GM23248 (cell line): Measurements from ENCODE around the gene SLC29A2. TPM values are rescaled to one million over a fixed set of nuclear protein-coding genes. Genes with fewer than 3 reads are reported as not detected.

Experiments
- DNase-seq: peaks from one replicate; pipeline ENCODE4 v3.0.0-alpha.2; 2015
- H2AFZ ChIP-seq: fragments of 200-600 bp; sonication (generic); 2 replicates; pipeline ENCODE4 v1.6.1; 2016; ENCODE audit warnings: antibody characterized with exemption
- H3F3A ChIP-seq: fragments of 200-600 bp; sonication (generic); 2 replicates; pipeline ENCODE4 v1.6.1; 2016; ENCODE audit warnings: mild to moderate bottlenecking, antibody characterized with exemption, mixed run types; ENCODE audit not compliant: insufficient read depth
- H3K27ac ChIP-seq: fragments of 200-600 bp; sonication (generic); 2 replicates; pipeline ENCODE4 v1.5.1; 2016; ENCODE audit warnings: mild to moderate bottlenecking
- H3K27me3 ChIP-seq: fragments of 200-600 bp; sonication (generic); replicated peaks from 2 replicates; pipeline ENCODE4 v1.6.1; 2016; ENCODE audit warnings: mild to moderate bottlenecking; ENCODE audit not compliant: insufficient read depth
- H3K36me3 ChIP-seq: fragments of 200-600 bp; sonication (generic); 2 replicates; pipeline ENCODE4 v1.6.1; 2016; ENCODE audit warnings: low read depth, mild to moderate bottlenecking
- H3K4me1 ChIP-seq: fragments of 200-600 bp; sonication (generic); 2 replicates; pipeline ENCODE4 v1.6.1; 2016; ENCODE audit warnings: mild to moderate bottlenecking; ENCODE audit not compliant: insufficient read depth
- H3K4me2 ChIP-seq: fragments of 200-600 bp; sonication (generic); one replicate; pipeline ENCODE4 v1.6.1; 2016; ENCODE audit warnings: mild to moderate bottlenecking; ENCODE audit not compliant: unreplicated experiment
- H3K4me3 ChIP-seq: fragments of 200-600 bp; sonication (generic); 2 replicates; pipeline ENCODE4 v1.5.1; 2016; ENCODE audit warnings: mild to moderate bottlenecking
- H3K79me2 ChIP-seq: fragments of 200-600 bp; sonication (generic); 2 replicates; pipeline ENCODE4 v1.6.1; 2016; ENCODE audit warnings: mild to moderate bottlenecking; ENCODE audit not compliant: insufficient read depth
- H3K9ac ChIP-seq: fragments of 200-600 bp; sonication (generic); 2 replicates; pipeline ENCODE4 v1.6.1; 2016; ENCODE audit warnings: mild to moderate bottlenecking
- H3K9me2 ChIP-seq: fragments of 200-600 bp; sonication (generic); 2 replicates; pipeline ENCODE4 v1.6.1; 2016; ENCODE audit warnings: mixed run types, mild to moderate bottlenecking, moderate library complexity; ENCODE audit not compliant: insufficient read depth
- H3K9me3 ChIP-seq: fragments of 200-600 bp; sonication (generic); one replicate; pipeline ENCODE4 v1.6.1; 2017; ENCODE audit warnings: low read depth
- H4K20me1 ChIP-seq: fragments of 200-600 bp; sonication (generic); 2 replicates; pipeline ENCODE4 v1.6.0; 2016; ENCODE audit not compliant: insufficient read depth
- EZH2 ChIP-seq: fragments of 200-600 bp; sonication (generic); IDR thresholded peaks from 2 replicates; pipeline ENCODE4 v1.6.1; 2018; ENCODE audit warnings: antibody characterized with exemption, mild to moderate bottlenecking; ENCODE audit not compliant: insufficient read depth, poor library complexity, severe bottlenecking
- EZH2phosphoT487 ChIP-seq: fragments of 200-600 bp; sonication (generic); IDR thresholded peaks from 2 replicates; pipeline ENCODE4 v1.6.1; 2018; ENCODE audit warnings: antibody characterized with exemption, moderate library complexity, mild to moderate bottlenecking, low read depth; ENCODE audit not compliant: insufficient read depth
- WGBS, 2 experiments: methylation state at CpG; one replicate each; pipeline ENCODE4 v1.1.6; 2015 to 2017; ENCODE audit warnings: low lambda C conversion rate in 2 of 2, low coverage in 1 of 2; ENCODE audit errors: missing lambda C conversion rate in 2 of 2; 5-methylcytosine and 5-hydroxymethylcytosine counted together
- in situ Hi-C: fragments of 300-500 bp; cut with MboI; formaldehyde crosslinking; loops from 2 replicates; pipeline ENCODE4 v1.15.0; 2020
- polyA plus RNA-seq: library from polyadenylated mRNA; unstranded; fragments of >200 nt; fragmentation: Nextera tagmentation; extraction: Ambion mirVana; gene quantifications from 2 replicates; pipeline ENCODE4 v1.2.1, GENCODE V29; 2016
- total RNA-seq: library from RNA; depleted of rRNA; stranded (reverse); fragments of >200 nt; shearing (Covaris generic); gene quantifications from 2 replicates; pipeline ENCODE4 v1.2.3, GENCODE V29; 2014

The SLC29A2 gene
- total and polyA plus RNA-seq, 2 experiments from 2014 or later = not detected

- in situ Hi-C loops = no loop called here
- Histone ChIP-seq H3K4me2 (peak overlapping the region; percentile 82), H3K27ac (0 out of 2 replicates have a peak overlapping the region, but pooled peaks have one; percentile 25), H3F3A (no peaks in the 10 kb centered on the region), H3K4me3 (peak overlapping the region; percentile 72), H4K20me1 (no peaks in the 10 kb centered on the region), H3K9me3 (no peaks in the 10 kb centered on the region), H3K9me2 (no peaks in the 10 kb centered on the region), H3K4me1 (no peaks in the 10 kb centered on the region), H3K9ac (peak overlapping the region; percentile 62), H3K27me3 (peaks cover 38% of the 10 kb centered on the region), H3K79me2 (no peaks in the 10 kb centered on the region), H3K36me3 (no peaks in the 10 kb centered on the region), H2AFZ (peak overlapping the region; percentile 69)
- no peak for TF ChIP-seq EZH2
- no peak for TF ChIP-seq EZH2phosphoT487
- peak; percentile 99 for DNase-seq
- 0 to 1% methylated on average over 43 to 58 of the region's 63 CpGs for WGBS, 2 experiments
Observed at GRCh38 chr11:66408488-66409214, 37.1 kb upstream of the SLC29A2 start.

DNA sequence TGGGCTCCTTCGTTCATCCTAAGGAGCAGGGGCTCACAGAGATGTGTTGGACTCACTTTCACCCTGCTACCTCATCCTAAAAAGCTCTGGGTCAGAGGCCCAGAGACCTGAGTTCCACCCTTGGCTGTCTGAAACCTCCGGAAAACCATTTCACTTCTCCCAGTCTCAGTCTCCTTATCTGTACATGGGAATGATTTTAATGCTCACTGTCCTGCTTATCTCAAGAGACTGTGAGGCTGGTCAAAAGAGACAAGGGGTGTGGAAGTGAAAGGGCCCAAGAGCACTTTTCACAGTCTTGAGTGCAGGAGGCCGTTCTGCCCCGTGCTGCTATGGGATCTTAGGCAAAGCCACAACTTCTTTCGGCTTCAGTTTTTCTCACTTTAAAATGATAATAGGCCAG, 36.1 kb upstream of the SLC29A2 start:
- DNase-seq = no peak
- H3K9me2 ChIP-seq = no peaks in the 10 kb centered on the region
- H3K79me2 ChIP-seq = no peaks in the 10 kb centered on the region
- H3K4me1 ChIP-seq = no peaks in the 10 kb centered on the region
- TF ChIP-seq EZH2phosphoT487 = no peak
- no peak for TF ChIP-seq EZH2
- peaks cover 47% of the 10 kb centered on the region for H3K27me3 ChIP-seq
- no peak overlapping the region for H3K27ac ChIP-seq
- H3K9me3 ChIP-seq = no peaks in the 10 kb centered on the region
- H4K20me1 ChIP-seq = no peaks in the 10 kb centered on the region
- H3K9ac ChIP-seq = no peak overlapping the region
- H2AFZ ChIP-seq = no peak overlapping the region
- H3K4me2 ChIP-seq = no peak overlapping the region
- in situ Hi-C loops = no loop called here
- H3F3A ChIP-seq = no peaks in the 10 kb centered on the region
- 22 to 31% methylated on average over 5 of the region's 5 CpGs for WGBS, 2 experiments
- no peak overlapping the region for H3K4me3 ChIP-seq
- no peaks in the 10 kb centered on the region for H3K36me3 ChIP-seq

- in situ Hi-C loops = no loop called here
- Histone ChIP-seq H3K36me3 (no peaks in the 10 kb centered on the region), H3K9me2 (no peaks in the 10 kb centered on the region), H3K27me3 (peaks cover 24% of the 10 kb centered on the region), H3K9me3 (no peaks in the 10 kb centered on the region), H3K4me1 (no peaks in the 10 kb centered on the region), H3K4me2 (no peak overlapping the region), H2AFZ (no peak overlapping the region), H3K27ac (no peak overlapping the region), H3K9ac (no peak overlapping the region), H4K20me1 (no peaks in the 10 kb centered on the region), H3K79me2 (no peaks in the 10 kb centered on the region), H3F3A (no peaks in the 10 kb centered on the region), H3K4me3 (no peak overlapping the region)
- no peak for TF ChIP-seq EZH2phosphoT487
- TF ChIP-seq EZH2 = no peak
- no peak for DNase-seq
- WGBS, 2 experiments = 67 to 68% methylated on average over 3 of the region's 3 CpGs
Observed at GRCh38 chr11:66393954-66394353, 22.4 kb upstream of the SLC29A2 start.

- WGBS, 2 experiments = 70 to 80% methylated on average over 6 of the region's 6 CpGs
- no peaks in the 10 kb centered on the region for H3F3A ChIP-seq
Observed at GRCh38 chr11:66391322-66391721, 19.8 kb upstream of the SLC29A2 start.

More at GRCh38 chr11:66391322-66391721, 19.8 kb upstream of the SLC29A2 start:
- Histone ChIP-seq H3K4me1 (no peaks in the 10 kb centered on the region), H3K36me3 (no peaks in the 10 kb centered on the region), H3K4me2 (no peak overlapping the region), H3K79me2 (no peaks in the 10 kb centered on the region), H3K9ac (no peak overlapping the region), H3K27me3 (peaks cover 19% of the 10 kb centered on the region), H3K9me3 (no peaks in the 10 kb centered on the region), H4K20me1 (no peaks in the 10 kb centered on the region), H3K4me3 (no peak overlapping the region), H3K9me2 (no peaks in the 10 kb centered on the region), H3K27ac (no peak overlapping the region), H2AFZ (no peak overlapping the region)
- no peak for DNase-seq
- TF ChIP-seq EZH2phosphoT487 (no peak), EZH2 (no peak)
- in situ Hi-C loops = no loop called here
